ENCODE results near the gene OGA. TPM values are rescaled to one million over a fixed set of nuclear protein-coding genes. Genes with fewer than 3 reads are reported as not detected.

The OGA gene
- total RNA-seq, 2 experiments from 2014 or later: 395 to 416 TPM

- intact Hi-C loops (cut with DNase I, micrococcal nuclease): no loop called here
- CTCF ChIA-PET: interaction anchor here (1.0 kb wide), 1 partner anchor 8 kb away, joined by 8 read pairs; no protein-coding TSS in a partner anchor
- H3K9me3 Mint-ChIP-seq: no peaks in the 10 kb centered on the region
- DNase-seq: no peak
- POLR2A ChIA-PET: no interaction called here
- no peak for ATAC-seq (ENCODE audit: poor library complexity)
- Histone ChIP-seq H3K27me3 (ENCODE audit: control insufficient read depth in 1 of 2, insufficient read depth in 2 of 2, low read length in 2 of 2) (peaks cover 50 to 66% of the 10 kb centered on the region in 2 experiments), H3K4me3 (ENCODE audit: low read length) (no peak overlapping the region), H3K27ac (ENCODE audit: low read depth in 1 of 2, low read length in 2 of 2) (no peak overlapping the region), H3K36me3 (ENCODE audit: insufficient read depth, low read length) (no peaks in the 10 kb centered on the region), H3K4me1 (ENCODE audit: insufficient read depth, low read length) (peaks cover 26% of the 10 kb centered on the region), H3K9me3 (ENCODE audit: control insufficient read depth in 1 of 2, insufficient read depth in 1 of 2, low read length in 2 of 2) (peaks cover 0 to 24% of the 10 kb centered on the region in 2 experiments)
- no peak overlapping the region for H3K27ac Mint-ChIP-seq
- no peaks in the 10 kb centered on the region for H3K36me3 Mint-ChIP-seq (ENCODE audit: low read depth)
- no peak overlapping the region for H3K4me3 Mint-ChIP-seq
- H3K4me1 Mint-ChIP-seq (ENCODE audit: low read depth): peaks cover 14% of the 10 kb centered on the region
- no peak for TF ChIP-seq CTCF (IDR thresholded peaks at IDR 0.05)
- H3K27me3 Mint-ChIP-seq: peaks cover 56% of the 10 kb centered on the region
These were observed 46.0 kb downstream of the OGA start for GRCh38 chr10:101772017-101772894.

- DNase-seq (no peak), ATAC-seq (ENCODE audit: poor library complexity) (no peak)
- Mint-ChIP-seq H3K4me3 (no peak overlapping the region), H3K4me1 (ENCODE audit: low read depth) (peaks cover 14% of the 10 kb centered on the region), H3K27me3 (peaks cover 58% of the 10 kb centered on the region), H3K36me3 (ENCODE audit: low read depth) (no peaks in the 10 kb centered on the region), H3K27ac (no peak overlapping the region), H3K9me3 (no peaks in the 10 kb centered on the region)
- POLR2A ChIA-PET: no interaction called here
- Histone ChIP-seq H3K27ac (ENCODE audit: low read depth in 1 of 2, low read length in 2 of 2) (no peak overlapping the region), H3K4me3 (ENCODE audit: low read length) (no peak overlapping the region), H3K4me1 (ENCODE audit: insufficient read depth, low read length) (peaks cover 22% of the 10 kb centered on the region), H3K9me3 (ENCODE audit: control insufficient read depth in 1 of 2, insufficient read depth in 1 of 2, low read length in 2 of 2) (peaks cover 0 to 24% of the 10 kb centered on the region in 2 experiments), H3K36me3 (ENCODE audit: insufficient read depth, low read length) (no peaks in the 10 kb centered on the region), H3K27me3 (ENCODE audit: control insufficient read depth in 1 of 2, insufficient read depth in 2 of 2, low read length in 2 of 2) (peaks cover 43 to 58% of the 10 kb centered on the region in 2 experiments)
- CTCF ChIA-PET: interaction anchor here (1.0 kb wide), 1 partner anchor 9 kb away, joined by 8 read pairs; no protein-coding TSS in a partner anchor
- intact Hi-C loops (cut with DNase I, micrococcal nuclease): no loop called here
- TF ChIP-seq CTCF (IDR thresholded peaks at IDR 0.05): no peak
These were observed 46.9 kb downstream of the OGA start for GRCh38 chr10:101771380-101771779.

- peaks cover 63% of the 10 kb centered on the region for H3K27me3 Mint-ChIP-seq
- Histone ChIP-seq H3K27ac (ENCODE audit: low read depth in 1 of 2, low read length in 2 of 2) (no peak overlapping the region), H3K4me1 (ENCODE audit: insufficient read depth, low read length) (peaks cover 21% of the 10 kb centered on the region), H3K4me3 (ENCODE audit: low read length) (no peak overlapping the region), H3K27me3 (ENCODE audit: control insufficient read depth in 1 of 2, insufficient read depth in 2 of 2, low read length in 2 of 2) (peaks cover 43 to 56% of the 10 kb centered on the region in 2 experiments), H3K9me3 (ENCODE audit: control insufficient read depth in 1 of 2, insufficient read depth in 1 of 2, low read length in 2 of 2) (peaks cover 0 to 24% of the 10 kb centered on the region in 2 experiments), H3K36me3 (ENCODE audit: insufficient read depth, low read length) (no peaks in the 10 kb centered on the region)
- no peak overlapping the region for H3K4me3 Mint-ChIP-seq
- DNase-seq (no peak), ATAC-seq (ENCODE audit: poor library complexity) (no peak)
- ChIA-PET POLR2A (no interaction called here), CTCF (no interaction called here)
- no peak for TF ChIP-seq CTCF (IDR thresholded peaks at IDR 0.05)
- H3K4me1 Mint-ChIP-seq (ENCODE audit: low read depth): peaks cover 14% of the 10 kb centered on the region
- H3K27ac Mint-ChIP-seq: no peak overlapping the region
- intact Hi-C loops (cut with DNase I, micrococcal nuclease): no loop called here
- no peaks in the 10 kb centered on the region for H3K36me3 Mint-ChIP-seq (ENCODE audit: low read depth)
- H3K9me3 Mint-ChIP-seq: no peaks in the 10 kb centered on the region
These were observed 47.7 kb downstream of the OGA start for GRCh38 chr10:101770331-101771215.

Data from CD4-positive, alpha-beta T cell (primary cell).